GM18507 (cell line): ENCODE results near the gene LIMA1.
"Not testable (repeated sequence)": the region's sequence is repeated elsewhere in the genome, so short reads cannot be mapped to it uniquely, and the experiment has no call there.

ENCODE experiments used
- DNase-seq: peaks from one replicate; pipeline ENCODE4 v3.0.0; 2011; ENCODE audit warnings: low read depth; ENCODE audit not compliant: insufficient read length; ENCODE audit errors: extremely low spot score
- FAIRE-seq: peaks from 2 replicates; lab custom pipeline; 2011; peaks lifted over from hg19 to GRCh38; lab: Jason Lieb, UNC

The LIMA1 gene

DNA sequence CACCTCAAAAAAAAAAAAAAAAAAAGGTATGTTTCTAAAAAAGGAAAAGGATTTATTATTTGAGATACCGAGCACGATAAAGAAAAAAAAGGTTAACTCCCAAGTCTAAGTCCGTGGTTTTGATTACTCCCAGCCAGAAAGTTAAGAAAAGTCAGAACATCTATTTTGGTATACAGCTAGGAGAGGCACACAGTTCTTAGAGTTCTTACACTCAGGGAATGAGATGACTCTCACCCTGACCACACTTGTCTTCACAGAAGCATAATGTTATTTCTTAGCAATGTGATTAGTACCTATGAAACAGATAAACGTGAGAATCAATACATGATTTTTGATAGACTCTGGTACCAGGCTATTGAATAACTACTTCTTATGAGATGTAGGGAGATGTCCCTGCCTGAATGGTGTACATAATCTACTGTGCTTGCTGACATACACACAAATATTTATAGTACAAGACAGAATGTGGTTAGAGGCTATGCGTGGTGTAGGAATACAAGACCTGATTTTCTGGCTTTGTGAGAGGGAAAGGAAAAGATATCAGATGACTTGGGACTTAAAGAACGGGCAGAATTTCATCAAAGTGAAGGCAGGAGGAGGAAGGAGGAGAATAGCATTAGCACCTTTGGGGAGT lies 31.6 kb downstream of the LIMA1 start:
- FAIRE-seq: peak; percentile 36

DNA sequence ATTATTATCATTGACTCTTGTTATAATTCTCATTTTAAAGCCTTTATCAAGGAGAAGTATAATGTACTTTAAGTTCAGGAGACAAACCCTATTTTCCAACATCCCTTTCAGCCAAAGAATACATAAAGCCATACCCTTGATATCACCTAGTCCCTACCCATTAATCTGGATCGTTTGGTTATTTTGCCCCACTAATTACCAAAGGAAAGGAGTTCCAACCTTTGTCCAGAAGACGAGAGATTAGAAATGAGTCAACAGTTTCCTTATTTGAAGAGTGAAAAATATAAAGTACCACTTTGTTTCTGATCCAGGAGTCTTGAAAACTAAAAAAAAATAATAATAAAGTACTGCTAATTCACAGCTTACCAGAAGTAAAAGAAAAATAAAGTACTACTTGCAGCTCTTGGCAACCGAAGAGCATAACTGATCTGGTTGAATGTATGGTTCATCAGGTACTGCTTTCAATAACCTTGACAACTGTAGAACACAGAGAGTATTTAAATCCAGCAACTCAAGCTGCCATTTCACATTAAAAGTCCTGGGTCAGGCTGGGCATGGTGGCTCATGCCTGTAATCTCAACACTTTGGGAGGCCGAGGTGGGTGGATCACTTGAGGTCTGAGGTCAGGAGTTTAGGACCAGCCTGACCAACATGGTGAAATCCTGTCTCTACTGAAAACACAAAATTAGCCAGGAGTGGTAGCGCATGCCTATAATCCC lies 33.7 kb downstream of the LIMA1 start:
- DNase-seq (no peak), FAIRE-seq (no peak)

More for the DNA sequence above, 31.6 kb downstream of the LIMA1 start:
- no peak for DNase-seq

DNA sequence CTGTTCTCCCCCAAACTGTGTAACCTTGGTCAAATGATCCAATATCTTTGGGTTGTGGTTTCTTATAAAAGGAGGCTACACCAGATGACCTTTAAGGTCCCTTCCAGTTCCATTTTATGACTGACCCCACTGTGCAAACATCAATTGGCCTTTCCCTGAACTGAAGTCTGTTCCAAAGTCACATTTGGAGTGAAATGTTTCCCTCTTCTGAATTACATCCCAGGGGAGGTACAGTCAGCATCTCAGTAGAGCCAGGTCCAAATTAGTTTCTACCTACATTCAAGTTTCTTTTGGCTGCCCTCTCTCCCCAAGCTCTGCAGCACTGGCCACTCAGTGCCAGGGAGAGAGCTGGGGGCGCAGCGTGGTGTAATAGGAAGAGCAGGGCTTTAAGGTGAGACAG lies 34.4 kb downstream of the LIMA1 start:
- no peak for DNase-seq
- no peak for FAIRE-seq

DNA sequence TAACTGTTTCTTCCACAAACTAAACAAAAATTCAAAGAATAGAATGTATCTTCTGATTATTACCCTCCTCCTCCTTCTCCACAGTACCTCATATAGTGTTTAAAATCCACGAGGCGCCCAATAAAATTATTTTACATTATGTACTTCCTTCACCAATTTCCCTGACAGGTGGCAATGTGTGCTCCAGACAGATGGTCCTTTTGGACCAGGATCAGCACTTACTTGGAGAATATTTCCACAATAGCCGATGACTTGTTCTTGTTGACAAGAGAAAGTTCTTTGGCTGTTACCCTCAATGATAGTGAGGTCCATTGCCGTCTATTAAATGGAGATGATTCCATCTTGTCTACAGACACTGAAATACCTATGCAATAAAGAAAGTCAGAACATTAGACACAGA lies 34.9 kb downstream of the LIMA1 start:
- FAIRE-seq (no peak), DNase-seq (no peak)

DNA sequence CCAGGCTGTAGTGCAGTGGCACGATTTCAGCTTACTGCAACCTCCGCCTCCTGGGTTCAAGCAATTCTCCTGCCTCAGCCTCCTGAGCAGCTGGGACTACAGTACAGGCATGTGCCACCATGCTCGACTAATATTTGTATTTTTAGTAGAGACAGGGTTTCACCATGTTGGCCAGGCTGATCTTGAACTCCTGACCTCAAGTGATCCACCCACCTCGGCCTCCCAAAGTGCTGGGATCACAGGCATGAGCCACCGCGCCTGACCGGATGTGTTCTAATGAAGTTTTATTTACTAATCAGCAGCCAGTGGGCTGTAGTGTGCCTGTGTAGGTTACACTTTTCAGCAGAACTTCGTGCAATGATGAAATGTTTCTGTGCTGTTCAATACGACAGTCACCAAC lies 35.7 kb downstream of the LIMA1 start:
- FAIRE-seq, DNase-seq: not testable (repeated sequence)

DNA sequence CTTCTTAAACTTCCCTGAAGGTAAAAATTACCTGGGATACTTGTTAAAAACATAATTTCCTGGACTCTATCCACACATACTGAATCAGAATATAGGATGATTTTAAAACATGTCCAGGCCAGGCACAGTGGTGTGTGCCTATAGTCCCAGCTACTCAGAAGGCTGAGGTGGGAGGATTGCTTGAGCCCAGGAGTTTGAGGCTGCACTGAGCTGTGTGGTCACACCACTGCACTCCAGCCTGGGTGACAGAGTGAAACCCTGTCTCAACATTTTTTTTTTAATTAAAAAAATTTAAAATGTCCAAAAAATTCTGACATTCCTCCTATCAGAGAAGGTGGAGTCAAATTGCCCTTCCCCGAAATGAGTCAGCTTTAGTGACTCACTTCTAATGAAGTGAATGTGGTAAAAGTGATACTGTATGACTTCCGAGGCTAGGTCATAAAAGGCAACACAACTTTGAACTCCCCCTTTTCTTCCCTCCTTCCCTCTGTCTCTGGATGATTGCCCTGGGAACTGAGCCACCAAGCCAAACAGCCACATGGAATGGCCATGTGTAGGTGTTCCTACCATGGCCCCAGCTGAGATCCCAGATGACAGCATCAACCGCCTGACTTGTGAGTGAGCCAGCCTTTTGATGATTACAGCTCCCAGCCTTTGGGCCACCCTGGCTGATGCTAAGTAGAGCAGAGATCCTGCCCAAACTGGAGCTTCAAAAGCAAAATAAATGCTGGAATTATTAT lies 36.3 kb downstream of the LIMA1 start:
- DNase-seq: no peak
- peak; percentile 54 for FAIRE-seq

DNA sequence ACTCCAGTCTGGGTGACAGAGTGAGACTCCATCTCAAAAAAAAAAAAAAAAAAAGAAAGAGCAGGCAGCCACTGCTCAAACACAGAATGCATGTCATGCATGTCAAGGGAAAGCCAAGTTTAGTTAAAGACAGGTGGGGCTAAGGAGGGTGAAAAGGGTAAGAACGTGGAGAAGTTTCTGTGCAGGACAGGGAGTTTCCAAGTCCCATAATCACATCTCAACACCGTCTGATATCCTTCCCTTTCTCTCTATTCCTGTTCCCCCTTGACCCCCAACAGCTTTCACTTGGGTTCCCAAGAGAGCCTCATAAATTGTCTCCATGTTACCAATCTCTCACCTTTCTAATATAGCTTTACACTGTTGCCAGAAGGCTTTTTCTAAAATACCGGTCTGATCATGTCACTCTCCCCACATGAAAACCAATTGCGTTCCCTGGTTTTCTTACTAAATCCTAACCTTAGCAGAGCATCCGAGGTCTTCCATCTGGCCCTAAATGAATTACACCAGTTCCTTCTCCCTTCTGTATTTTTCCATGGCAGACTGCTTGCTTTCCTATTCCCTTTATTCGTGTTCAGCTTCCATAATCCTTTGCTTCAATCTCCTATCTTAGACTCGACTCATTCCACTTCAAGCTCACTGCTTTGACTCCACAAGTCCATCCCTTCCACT lies 37.0 kb downstream of the LIMA1 start:
- DNase-seq: no peak
- FAIRE-seq: peak; percentile 31

DNA sequence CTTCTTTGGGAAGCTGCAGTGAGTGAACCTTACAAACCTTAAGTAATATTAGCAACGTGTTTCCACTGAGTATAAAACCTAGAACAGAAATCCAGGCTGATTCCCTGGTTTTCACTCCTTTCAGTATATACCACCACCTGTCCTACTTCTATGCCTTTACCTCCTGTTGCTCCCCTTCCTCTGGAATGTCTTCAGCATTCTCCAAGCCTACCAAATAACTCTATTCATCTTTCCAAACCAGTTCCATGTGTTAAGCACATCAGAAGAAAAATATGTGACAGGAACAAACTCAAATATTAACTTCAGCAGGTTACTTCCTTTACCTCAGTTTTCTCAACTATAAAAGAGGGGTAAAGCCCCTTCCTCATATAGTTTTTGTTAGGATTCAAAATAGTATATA lies 39.8 kb downstream of the LIMA1 start:
- FAIRE-seq: no peak

DNA sequence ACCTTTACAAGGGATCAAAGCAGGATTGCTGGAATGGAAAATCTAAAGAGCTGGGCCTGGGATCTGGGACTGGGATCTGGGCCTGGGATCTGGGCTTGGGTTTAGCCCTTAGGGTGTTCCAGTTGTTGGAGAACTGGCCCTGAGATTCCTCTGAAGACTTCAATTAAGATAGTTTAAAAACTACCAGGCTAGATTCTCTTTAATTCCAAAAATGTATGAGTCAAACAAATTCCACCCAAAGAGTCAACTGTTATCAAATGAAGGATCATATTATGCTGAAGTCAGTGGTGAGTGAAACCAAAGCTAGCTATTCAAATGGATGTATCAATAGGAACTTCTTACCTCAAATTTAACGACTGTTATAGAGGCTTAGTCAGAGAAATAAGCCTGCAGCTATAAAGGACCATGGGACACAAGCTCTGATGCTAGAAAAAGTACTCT lies 40.5 kb downstream of the LIMA1 start:
- FAIRE-seq (no peak), DNase-seq (no peak)

More for the DNA sequence above, 39.8 kb downstream of the LIMA1 start:
- DNase-seq: no peak

DNA sequence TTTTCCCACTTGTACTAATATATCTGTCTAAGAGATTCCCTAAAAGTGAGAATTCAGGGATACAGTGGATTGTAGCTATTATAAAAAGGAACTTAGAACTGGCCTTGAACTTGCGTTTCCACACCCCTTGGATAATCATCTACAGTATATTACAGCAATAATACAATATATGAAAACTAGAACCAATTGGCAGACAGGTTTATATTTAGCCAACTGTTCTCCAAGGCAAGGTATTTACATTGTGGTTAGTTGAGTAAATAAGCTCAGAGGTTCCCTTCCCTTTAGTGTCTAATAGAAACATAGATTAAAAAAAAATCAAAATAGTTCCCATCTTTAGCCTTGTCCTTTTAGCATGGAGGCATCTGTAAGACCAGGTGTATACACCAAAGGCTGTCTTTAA lies 42.1 kb downstream of the LIMA1 start:
- no peak for DNase-seq
- no peak for FAIRE-seq

DNA sequence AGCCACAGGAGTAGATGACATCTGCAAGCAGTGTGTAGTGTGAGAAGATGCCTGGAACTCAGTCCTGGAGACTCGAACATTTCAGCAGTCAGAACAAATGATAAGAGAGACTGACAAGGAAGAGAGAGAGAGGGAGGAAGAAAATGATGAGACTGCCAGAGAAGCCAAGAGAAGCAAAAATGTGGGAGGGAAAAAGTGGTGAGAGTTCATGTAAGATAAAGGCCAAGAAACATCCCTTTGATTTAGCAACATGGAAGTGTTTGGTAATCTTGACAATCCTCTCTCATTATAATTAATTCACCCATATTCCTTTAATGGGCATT lies 42.6 kb downstream of the LIMA1 start:
- no peak for DNase-seq

DNA sequence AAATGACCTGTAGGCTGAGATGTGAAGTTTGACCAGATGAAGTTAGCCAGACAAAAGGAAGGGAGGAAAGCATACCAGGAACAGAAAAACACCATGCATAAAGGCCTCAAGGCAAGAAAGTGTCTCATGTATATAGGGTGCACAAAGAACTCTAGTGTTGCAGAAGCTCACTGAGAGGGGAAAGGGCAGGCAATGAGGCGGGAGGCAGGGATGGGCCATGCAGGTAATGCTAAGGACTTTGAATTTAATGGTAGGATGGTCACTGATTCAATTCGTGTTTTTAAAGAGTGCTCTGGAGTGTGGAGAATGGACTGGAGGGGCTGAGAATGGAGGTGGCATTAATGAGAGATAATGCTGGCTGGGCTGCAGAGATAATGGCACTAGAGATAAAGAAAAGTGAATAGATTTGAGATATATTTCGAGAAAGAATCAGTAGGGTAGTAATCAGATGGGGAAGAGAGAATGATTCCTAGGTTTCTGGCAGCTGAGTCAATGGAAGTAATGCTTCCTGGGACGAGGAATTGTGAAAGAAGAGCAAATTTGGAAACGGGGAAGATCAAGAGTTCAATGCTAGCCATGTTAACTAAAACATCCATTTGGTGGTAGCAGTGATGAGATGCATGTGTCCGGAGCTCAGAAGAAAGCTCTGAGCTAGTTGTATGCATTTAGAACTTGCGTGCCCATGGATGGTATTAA lies 43.1 kb downstream of the LIMA1 start:
- DNase-seq (no peak), FAIRE-seq (no peak)

More for the DNA sequence above, 42.6 kb downstream of the LIMA1 start:
- no peak for FAIRE-seq

DNA sequence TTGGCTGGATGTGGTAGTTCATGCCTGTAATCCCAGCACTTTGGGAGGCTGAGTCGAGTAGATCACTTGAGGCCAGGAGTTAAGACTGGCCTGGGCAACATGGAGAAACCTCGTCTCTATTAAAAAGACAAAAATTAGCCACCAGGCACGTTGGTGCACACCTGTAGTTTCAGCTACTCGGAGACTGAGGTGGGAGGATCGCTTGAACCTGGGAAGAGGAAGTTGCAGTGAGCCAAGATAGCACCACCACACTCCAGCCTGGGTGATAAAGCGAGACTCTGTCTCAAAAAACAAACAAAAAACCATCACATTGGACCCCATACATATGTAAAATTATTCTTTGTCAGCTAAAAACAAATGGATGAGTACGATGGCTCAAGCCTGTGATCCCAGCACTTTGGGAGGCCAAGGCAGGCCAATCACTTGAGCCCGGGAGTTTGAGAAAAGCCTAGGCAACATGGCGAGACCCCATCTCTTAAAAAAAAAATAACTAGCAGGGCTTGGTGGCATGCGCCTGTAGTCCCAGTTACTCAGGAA lies 43.9 kb downstream of the LIMA1 start:
- DNase-seq (no peak), FAIRE-seq (no peak)

DNA sequence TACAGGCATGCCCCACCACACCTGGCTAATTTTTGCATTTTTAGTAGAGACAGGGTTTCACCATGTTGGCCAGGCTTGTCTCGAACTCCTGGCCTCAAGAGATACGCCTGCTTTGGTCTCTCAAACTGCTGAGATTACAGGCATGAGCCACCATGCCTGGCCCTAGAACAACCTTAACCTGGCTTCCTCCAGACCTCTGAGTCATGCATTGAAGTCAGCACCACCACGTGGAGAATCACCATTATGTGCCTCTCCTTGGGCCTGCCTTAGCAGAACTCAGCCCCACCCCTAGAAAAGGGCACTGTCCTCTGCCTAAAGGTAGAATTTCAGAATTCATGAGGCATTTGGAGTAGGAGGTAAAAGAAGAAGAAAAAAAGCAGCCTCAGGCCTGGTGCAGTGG lies 49.0 kb downstream of the LIMA1 start:
- FAIRE-seq (no peak), DNase-seq (no peak)

DNA sequence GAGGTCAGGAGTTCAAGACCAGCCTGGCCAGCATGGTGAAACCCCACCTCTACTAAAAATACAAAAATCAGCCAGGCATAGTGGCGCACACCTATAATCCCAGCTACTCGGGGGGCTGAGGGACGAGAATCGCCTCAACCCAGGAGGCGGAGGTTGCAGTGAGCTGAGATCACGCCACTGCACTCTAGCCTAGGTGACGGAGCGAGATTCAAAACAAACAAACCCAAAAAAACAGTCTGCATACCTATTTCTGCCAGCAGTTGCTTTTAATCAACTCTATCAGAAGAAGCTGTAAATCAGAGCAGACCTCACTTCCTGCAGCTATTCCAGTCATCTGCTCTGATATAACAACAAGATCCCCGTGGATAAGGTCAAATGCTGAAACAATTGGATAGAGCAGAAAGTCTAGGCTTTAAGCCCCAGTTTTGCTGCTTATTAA lies 50.5 kb downstream of the LIMA1 start:
- FAIRE-seq: no peak

DNA sequence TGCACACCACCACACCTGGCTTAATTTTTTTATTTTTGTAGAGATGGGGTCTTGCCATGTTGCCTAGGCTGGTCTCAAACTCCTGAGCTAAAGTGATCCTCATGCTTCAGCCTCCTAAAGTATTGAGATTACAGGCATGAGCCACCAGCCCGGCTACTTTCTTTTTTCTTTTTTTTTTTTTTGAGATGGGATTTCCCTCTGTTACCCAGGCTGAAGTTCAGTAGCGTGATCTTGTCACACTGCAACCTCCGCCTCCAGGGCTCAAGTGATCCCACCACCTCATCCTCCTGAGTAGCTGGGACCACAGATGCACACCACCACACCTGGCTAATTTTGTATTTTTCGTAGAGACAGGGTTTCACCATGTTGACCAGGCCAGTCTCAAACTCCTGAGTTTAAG lies 51.1 kb downstream of the LIMA1 start:
- DNase-seq: no peak
- no peak for FAIRE-seq

More for the DNA sequence above, 50.5 kb downstream of the LIMA1 start:
- DNase-seq: no peak

DNA sequence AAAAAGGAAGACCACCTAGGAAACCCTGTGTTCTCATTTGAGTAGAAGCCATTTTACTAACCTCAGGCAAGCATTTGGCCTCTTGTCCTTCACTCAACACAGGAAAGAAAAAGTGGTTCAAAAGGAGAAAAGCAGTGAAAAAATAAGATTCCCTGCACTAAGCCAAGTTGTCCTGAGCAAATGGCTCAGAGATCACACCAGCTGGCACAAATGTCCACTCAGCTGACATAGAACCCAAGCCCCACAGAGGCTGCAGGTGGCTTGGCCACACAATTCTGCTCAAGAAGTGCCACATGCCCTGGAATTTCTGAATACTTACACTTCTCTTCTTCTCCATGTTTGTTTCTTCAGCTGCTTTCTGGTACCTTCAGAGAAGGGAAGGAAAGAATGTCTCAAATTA lies 52.0 kb downstream of the LIMA1 start:
- no peak for FAIRE-seq

DNA sequence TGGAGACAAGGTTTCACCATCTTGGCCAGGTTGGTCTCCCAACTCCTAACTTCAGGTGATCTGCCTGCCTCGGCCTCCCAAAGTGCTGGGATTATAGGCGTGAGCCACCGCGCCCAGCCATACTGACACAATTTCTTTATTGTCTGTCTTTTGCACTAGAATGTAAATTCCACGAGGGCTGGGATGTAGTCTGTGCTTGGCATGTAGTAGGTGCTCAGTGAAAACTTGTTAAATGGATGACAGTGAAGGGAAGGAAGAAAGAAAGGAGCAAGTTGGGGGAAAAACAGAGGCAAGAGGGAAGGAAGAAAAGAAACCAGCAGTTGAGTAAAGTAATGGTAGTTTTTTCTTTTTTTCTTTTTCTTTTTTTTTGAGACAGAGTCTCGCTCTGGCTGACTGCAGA lies 53.1 kb downstream of the LIMA1 start:
- FAIRE-seq (no peak), DNase-seq (no peak)

More for the DNA sequence above, 52.0 kb downstream of the LIMA1 start:
- DNase-seq: no peak

DNA sequence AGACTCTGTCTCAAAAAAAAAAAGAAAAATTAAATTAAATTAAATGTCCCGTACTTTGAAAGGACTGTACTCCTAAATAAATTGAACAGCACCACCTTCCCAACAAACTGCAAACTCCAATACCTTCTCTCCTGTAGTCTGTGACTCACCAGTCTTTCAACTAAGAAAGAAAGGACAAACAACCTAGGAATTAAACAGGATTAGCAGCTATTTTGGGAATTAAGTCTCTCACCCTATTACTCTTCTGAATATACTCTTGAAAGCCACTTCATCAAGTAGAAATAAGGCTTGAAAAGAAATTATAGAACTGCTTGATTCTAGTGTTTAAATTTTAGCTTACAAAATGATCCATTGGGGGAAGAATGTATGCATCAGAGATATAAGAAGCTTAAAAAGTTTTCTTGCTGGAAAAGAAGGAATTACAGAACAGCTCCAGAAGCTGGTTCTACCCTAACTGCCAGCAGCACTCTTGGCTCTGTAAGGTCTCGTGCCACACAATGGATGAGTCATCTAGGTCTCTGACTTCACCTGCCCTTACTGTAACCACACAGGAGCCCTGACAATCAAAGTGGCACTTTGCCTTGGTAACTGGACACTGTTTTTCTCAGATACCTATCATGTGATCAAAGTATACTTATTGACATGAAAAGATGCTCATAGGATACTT lies 59.2 kb downstream of the LIMA1 start:
- no peak for DNase-seq
- no peak for FAIRE-seq
